WTC11 (cell line): Measurements from ENCODE around the gene SMCR8.

Experiments used
- ATF2 ChIP-seq: sonication (generic); formaldehyde crosslinking; IDR thresholded peaks from 2 replicates; pipeline ENCODE4 v1.8.1; 2022; ENCODE audit warnings: low read depth, missing genetic modification reagents, borderline replicate concordance
- CREM ChIP-seq: sonication (generic); formaldehyde crosslinking; IDR thresholded peaks from 2 replicates; pipeline ENCODE4 v1.8.1; 2022; ENCODE audit warnings: mild to moderate bottlenecking, missing genetic modification reagents, moderate library complexity
- CTCF ChIP-seq: fragments of 200-600 bp; IDR thresholded peaks from 2 replicates; pipeline ENCODE4 v1.8.0; 2022; ENCODE audit warnings: antibody characterized with exemption
- ESRRA ChIP-seq: sonication (generic); formaldehyde crosslinking; IDR thresholded peaks from 2 replicates; pipeline ENCODE4 v1.8.1; 2022; ENCODE audit warnings: mild to moderate bottlenecking, missing genetic modification reagents, borderline replicate concordance
- GRHL2 ChIP-seq: fragments of 250-450 bp; sonication (Bioruptor Pico); IDR thresholded peaks from 2 replicates; pipeline ENCODE4 v1.8.0; 2022; ENCODE audit warnings: mild to moderate bottlenecking, moderate library complexity; ENCODE audit not compliant: insufficient replicate concordance, severe bottlenecking
- IRF2 ChIP-seq: sonication (generic); formaldehyde crosslinking; IDR thresholded peaks from 2 replicates; pipeline ENCODE4 v1.8.0; 2022; ENCODE audit warnings: low read depth, missing genetic modification reagents, borderline replicate concordance
- NR3C1 ChIP-seq: sonication (generic); formaldehyde crosslinking; conservative IDR thresholded peaks from 2 replicates; pipeline ENCODE4 v1.8.1; 2023; ENCODE audit warnings: low read depth, mild to moderate bottlenecking, missing genetic modification reagents
- TEAD4 ChIP-seq: sonication (generic); formaldehyde crosslinking; IDR thresholded peaks from 2 replicates; pipeline ENCODE4 v1.8.0; 2022; ENCODE audit warnings: mild to moderate bottlenecking, missing genetic modification reagents
- ZNF232 ChIP-seq: sonication (generic); formaldehyde crosslinking; IDR thresholded peaks from 2 replicates; pipeline ENCODE4 v1.8.0; 2022; ENCODE audit warnings: mild to moderate bottlenecking, missing genetic modification reagents
- ZNF423 ChIP-seq: fragments of 250-450 bp; sonication (Bioruptor Pico); IDR thresholded peaks from 2 replicates; pipeline ENCODE4 v2.1.2; 2022; ENCODE audit warnings: mild to moderate bottlenecking, moderate library complexity
- TF ChIP-seq, protein P1 (sequence below): sonication (generic); formaldehyde crosslinking; IDR thresholded peaks from 2 replicates; pipeline ENCODE4 v1.8.0; 2022; ENCODE audit warnings: mild to moderate bottlenecking, missing genetic modification reagents
- TF ChIP-seq, protein P2 (sequence below): sonication (generic); formaldehyde crosslinking; IDR thresholded peaks from 2 replicates; pipeline ENCODE4 v1.8.1; 2022; ENCODE audit warnings: low read depth, mild to moderate bottlenecking, moderate library complexity, missing genetic modification reagents, borderline replicate concordance
- TF ChIP-seq, protein P3 (sequence below): sonication (generic); formaldehyde crosslinking; IDR thresholded peaks from 2 replicates; pipeline ENCODE4 v1.8.0; 2023; ENCODE audit warnings: missing genetic modification reagents, mild to moderate bottlenecking, borderline replicate concordance

- TF ChIP-seq CTCF, result no peak
- TF ChIP-seq ZNF423, result no peak
- TF ChIP-seq IRF2 (CRISPR knock-in tag), result no peak
- TF ChIP-seq, protein P1, sequence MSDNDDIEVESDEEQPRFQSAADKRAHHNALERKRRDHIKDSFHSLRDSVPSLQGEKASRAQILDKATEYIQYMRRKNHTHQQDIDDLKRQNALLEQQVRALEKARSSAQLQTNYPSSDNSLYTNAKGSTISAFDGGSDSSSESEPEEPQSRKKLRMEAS (CRISPR knock-in tag), result no peak
- no peak for TF ChIP-seq ESRRA (CRISPR knock-in tag)
- TF ChIP-seq CREM (CRISPR knock-in tag), result no peak
- TF ChIP-seq ATF2 (CRISPR knock-in tag), result no peak
- no peak for TF ChIP-seq ZNF232 (CRISPR knock-in tag)
- TF ChIP-seq, protein P2, sequence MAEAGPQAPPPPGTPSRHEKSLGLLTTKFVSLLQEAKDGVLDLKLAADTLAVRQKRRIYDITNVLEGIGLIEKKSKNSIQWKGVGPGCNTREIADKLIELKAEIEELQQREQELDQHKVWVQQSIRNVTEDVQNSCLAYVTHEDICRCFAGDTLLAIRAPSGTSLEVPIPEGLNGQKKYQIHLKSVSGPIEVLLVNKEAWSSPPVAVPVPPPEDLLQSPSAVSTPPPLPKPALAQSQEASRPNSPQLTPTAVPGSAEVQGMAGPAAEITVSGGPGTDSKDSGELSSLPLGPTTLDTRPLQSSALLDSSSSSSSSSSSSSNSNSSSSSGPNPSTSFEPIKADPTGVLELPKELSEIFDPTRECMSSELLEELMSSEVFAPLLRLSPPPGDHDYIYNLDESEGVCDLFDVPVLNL (CRISPR knock-in tag), result no peak
- no peak for TF ChIP-seq NR3C1 (CRISPR knock-in tag)
- TF ChIP-seq GRHL2 (CRISPR knock-in tag), result no peak
- TF ChIP-seq, protein P3, sequence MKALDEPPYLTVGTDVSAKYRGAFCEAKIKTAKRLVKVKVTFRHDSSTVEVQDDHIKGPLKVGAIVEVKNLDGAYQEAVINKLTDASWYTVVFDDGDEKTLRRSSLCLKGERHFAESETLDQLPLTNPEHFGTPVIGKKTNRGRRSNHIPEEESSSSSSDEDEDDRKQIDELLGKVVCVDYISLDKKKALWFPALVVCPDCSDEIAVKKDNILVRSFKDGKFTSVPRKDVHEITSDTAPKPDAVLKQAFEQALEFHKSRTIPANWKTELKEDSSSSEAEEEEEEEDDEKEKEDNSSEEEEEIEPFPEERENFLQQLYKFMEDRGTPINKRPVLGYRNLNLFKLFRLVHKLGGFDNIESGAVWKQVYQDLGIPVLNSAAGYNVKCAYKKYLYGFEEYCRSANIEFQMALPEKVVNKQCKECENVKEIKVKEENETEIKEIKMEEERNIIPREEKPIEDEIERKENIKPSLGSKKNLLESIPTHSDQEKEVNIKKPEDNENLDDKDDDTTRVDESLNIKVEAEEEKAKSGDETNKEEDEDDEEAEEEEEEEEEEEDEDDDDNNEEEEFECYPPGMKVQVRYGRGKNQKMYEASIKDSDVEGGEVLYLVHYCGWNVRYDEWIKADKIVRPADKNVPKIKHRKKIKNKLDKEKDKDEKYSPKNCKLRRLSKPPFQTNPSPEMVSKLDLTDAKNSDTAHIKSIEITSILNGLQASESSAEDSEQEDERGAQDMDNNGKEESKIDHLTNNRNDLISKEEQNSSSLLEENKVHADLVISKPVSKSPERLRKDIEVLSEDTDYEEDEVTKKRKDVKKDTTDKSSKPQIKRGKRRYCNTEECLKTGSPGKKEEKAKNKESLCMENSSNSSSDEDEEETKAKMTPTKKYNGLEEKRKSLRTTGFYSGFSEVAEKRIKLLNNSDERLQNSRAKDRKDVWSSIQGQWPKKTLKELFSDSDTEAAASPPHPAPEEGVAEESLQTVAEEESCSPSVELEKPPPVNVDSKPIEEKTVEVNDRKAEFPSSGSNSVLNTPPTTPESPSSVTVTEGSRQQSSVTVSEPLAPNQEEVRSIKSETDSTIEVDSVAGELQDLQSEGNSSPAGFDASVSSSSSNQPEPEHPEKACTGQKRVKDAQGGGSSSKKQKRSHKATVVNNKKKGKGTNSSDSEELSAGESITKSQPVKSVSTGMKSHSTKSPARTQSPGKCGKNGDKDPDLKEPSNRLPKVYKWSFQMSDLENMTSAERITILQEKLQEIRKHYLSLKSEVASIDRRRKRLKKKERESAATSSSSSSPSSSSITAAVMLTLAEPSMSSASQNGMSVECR (CRISPR knock-in tag), result no peak
- TF ChIP-seq TEAD4 (CRISPR knock-in tag), result no peak
These were observed 12.5 kb downstream of the SMCR8 start for GRCh38 chr17:18327556-18327955.
